ENCODE data around the gene PDE7B.
"Not testable (repeated sequence)": the region's sequence is repeated elsewhere in the genome, so short reads cannot be mapped to it uniquely, and the experiment has no call there.

PDE7B gene

GRCh38 chr6:136210398-136211165 is 359.1 kb downstream of the PDE7B start:
- no peak for DNase-seq

GRCh38 chr6:136212608-136213007 is 361.1 kb downstream of the PDE7B start:
- no peak for DNase-seq

GRCh38 chr6:136213012-136213539 is 361.6 kb downstream of the PDE7B start:
- DNase-seq, result no peak

GRCh38 chr6:136213853-136214252 is 362.4 kb downstream of the PDE7B start:
- DNase-seq, result no peak

GRCh38 chr6:136216503-136217401 is 365.3 kb downstream of the PDE7B start:
- no peak for DNase-seq

DNA sequence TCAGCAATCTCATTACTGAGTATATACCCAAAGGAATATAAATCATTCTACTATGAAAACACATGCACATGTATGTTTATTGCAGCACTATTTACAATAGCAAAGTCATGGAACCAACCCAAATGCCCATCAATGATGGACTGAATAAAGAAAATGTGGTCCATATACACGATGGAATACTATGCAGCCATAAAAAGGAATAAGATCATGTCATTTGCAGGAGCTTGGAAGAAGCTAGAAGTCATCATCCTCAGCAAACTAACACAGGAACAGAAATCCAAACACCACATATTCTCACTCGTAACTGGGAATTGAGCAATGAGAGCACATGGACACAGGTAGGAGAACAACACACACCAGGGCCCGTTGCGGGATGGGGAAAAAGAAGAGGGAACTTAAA is 373.5 kb downstream of the PDE7B start:
- not testable (repeated sequence) for DNase-seq

DNA sequence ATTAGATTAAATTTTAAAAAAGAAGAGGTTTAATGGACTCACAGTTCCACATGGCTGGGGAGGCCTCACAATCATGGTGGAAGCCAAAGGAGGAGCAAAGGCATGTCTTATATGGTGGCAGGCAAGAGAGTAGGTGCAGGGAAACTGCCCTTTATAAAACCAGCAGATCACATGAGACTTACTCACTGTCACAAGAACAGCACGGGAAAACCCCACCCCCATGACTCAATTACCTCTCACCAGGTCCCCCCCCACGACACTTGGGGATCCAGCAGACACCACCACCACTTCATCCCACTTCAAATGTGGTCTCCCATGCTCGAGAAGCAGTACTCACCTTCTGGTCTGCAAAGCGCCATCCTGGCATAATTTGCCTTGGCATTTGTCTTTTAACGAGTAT is 374.0 kb downstream of the PDE7B start:
- DNase-seq, result no peak

DNA sequence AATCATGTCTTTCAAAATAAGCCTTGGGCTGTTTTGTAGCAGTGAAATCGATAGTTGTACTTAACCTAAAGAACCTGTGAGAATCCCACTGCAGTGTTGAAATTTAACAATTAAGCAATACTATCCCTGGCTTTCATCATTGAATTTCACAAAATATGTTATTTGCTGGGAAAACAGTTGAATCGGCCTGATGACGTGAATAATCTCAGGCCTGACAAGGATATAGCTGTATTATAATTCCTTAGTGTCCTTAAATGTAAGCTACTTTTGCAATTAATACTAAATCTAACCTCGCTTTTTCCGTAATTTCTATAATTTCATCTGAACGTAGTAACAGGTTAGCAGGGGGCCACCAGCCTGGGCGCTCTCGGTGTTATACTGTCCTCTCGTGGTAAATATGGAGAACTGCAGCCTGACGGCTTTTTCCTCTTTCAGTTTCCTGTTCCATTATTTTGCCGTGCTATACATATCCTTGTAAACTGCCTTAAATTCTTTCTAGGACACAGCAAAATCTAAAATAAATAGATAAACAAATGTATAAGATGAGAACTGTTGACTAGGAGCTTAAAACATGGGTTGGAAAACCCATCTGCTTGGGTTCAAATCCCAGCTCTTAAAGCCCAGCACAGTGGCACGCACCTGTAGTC is 374.6 kb downstream of the PDE7B start:
- peak; percentile 44 to 65 for DNase-seq

GRCh38 chr6:136226674-136227377 is 375.3 kb downstream of the PDE7B start:
- no peak for DNase-seq

GRCh38 chr6:136228814-136229213 is 377.3 kb downstream of the PDE7B start:
- DNase-seq, result peak in 1 of 2 donors; percentile 11

- DNase-seq, result no peak
Measured at GRCh38 chr6:136230219-136230853, 378.8 kb downstream of the PDE7B start.

DNA sequence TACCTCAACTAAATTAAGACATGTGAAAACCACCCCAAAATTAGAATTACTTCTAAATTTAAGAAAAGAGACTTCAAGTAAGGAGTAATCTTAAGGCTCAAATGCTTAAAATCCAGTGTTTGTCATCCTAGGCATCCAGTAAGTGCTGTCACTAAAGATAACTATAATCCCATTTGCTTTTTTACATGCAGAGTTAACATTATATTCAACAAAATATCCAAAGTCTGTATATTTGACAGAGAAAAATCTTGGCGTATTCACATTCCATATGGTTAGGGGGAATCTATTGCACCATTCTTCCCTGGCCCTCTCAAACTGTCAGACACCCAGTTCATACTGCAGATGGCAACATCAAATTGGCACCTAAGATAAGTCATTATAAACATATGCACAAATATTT is 381.2 kb downstream of the PDE7B start:
- no peak for DNase-seq

GRCh38 chr6:136235233-136235564 is 383.7 kb downstream of the PDE7B start:
- no peak for DNase-seq

- no peak for DNase-seq
Measured at GRCh38 chr6:136236466-136237293, 385.2 kb downstream of the PDE7B start.

DNA sequence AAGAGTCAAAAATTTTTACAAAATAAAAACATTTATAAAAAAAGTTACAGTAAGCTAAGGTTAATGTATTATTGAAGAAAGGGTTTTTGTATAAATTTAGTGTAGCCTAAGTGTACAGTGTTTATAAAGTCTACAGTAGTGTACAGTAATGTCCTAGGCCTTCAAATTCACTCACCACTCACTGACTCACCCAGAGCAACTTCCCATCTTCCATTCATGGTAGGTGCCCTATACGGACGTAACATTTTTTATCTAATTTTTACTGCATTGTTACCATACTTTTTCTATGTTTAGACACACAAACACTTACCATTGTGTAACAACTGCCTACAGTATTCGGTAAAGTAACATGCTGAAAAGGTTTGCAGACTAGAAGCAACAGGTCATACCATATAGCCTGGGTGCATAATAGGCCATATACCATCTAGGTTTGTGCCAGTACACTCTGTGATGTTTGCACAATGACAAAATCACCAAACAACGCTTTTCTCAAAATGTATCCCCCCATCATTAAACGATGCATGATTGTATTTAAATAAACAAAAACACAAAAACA is 392.6 kb downstream of the PDE7B start:
- DNase-seq, result no peak
